ENCODE measurements around the gene AGAP2.

AGAP2 gene

GRCh38 chr12:57752668-57753000 is 14.1 kb upstream of the AGAP2 start:
- DNase-seq (ENCODE audit: low read depth) = no peak

GRCh38 chr12:57751788-57752667 is 13.5 kb upstream of the AGAP2 start, which contains the start of gene CDK4:
CDK4 (minus strand) TSS chr12:57752310; CDS start chr12:57751717, 593 bp downstream.
- peak; percentile 99 for DNase-seq (ENCODE audit: low read depth)

DNA sequence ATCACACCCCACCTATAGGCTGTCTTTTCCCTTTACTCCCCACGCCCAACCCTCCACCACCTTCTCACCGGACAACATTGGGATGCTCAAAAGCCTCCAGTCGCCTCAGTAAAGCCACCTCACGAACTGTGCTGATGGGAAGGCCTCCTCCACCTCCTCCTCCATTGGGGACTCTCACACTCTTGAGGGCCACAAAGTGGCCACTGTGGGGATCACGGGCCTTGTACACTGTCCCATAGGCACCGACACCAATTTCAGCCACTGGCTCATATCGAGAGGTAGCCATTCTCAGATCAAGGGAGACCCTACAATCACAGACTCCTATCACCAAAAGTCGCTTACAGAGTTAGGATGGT is 12.9 kb upstream of the AGAP2 start:
- DNase-seq (ENCODE audit: low read depth) = no peak

DNA sequence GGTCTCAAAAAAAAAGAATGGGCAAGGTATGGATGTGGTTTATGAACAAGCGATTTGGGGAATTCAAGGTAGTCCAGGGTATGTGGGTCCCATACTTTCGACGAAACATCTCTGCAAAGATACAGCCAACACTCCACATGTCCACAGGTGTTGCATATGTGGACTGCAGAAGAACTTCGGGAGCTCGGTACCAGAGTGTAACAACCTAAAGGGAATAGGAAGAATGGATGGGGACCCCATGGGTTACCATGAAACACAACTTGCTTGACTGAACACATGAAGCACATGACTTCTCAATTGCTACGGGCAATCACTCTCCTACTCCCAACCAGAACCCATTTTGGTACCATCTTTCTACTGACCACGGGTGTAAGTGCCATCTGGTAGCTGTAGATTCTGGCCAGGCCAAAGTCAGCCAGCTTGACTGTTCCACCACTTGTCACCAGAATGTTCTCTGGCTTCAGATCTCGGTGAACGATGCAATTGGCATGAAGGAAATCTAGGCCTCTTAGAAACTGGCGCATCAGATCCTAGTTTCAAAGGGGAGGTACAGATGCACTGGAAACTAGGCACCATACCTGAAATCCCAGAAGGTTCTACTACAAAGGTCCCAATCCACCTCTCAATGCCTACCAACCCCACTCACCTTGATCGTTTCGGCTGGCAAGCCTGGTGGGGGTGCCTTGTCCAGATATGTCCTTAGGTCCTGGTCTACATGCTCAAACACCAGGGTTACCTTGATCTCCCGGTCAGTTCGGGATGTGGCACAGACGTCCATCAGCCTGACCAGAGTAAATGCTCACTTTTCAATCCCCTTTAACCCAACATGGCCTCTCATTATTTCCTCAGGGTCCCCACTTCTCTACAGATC is 12.3 kb upstream of the AGAP2 start:
- no peak for DNase-seq (ENCODE audit: low read depth)

GRCh38 chr12:57749061-57749460 is 10.5 kb upstream of the AGAP2 start:
- no peak for DNase-seq (ENCODE audit: low read depth)

DNA sequence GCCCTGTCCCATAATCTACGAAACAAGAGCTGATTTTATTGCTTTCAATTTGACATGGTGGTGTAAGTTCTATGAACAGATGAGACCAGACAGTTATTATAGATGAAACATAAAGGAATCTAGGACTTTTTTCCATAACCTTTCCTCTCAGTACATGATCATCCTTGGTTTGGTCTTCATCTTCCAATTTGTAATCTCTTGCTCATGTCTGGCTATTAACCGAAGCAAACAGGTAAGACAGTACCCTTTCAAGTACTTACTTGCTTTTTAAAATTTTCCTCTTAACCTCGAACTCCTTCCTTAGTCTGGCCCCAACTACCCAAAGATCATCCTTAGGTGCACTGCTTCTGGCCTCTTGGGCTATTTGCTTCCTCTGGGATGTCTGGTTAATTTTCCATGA is 7.5 kb upstream of the AGAP2 start:
- no peak for DNase-seq (ENCODE audit: low read depth)

- DNase-seq (ENCODE audit: low read depth) = no peak
Observed at GRCh38 chr12:57745485-57745881, 6.9 kb upstream of the AGAP2 start.

- DNase-seq (ENCODE audit: low read depth) = peak; percentile 93
Observed at GRCh38 chr12:57744777-57745484, 6.4 kb upstream of the AGAP2 start, which contains the start of gene TSPAN31. TSPAN31 (plus strand) TSS chr12:57745039; CDS start chr12:57745155, 116 bp downstream.

DNA sequence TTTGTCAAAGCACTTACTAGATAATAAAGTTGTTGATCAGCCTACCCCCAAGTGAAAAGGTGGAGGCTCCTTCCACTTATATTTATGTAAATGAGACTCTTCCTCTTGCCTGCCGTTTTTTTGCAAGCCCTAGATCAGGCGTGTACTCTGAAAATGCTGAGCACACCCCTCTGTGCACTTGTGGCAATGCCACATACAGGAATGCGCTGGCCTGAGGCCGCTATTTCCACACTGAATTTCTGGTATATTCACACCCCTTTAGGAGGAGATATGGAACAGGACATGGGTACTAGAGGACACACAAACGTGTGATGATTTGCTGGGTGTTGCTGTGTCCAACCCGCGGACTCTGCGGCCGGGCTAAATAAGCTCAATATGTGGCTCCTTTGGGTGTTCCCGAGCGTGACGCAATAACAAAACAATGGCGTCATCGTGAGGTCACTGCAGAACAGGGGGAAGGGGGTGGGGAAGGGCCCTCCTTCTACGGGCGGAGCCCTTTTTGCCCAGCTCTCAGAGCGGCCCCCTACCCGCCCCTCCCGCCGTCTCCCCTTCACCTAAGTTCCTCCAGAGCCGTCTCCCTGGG is 5.7 kb upstream of the AGAP2 start:
- DNase-seq (ENCODE audit: low read depth) = peak; percentile 26

DNA sequence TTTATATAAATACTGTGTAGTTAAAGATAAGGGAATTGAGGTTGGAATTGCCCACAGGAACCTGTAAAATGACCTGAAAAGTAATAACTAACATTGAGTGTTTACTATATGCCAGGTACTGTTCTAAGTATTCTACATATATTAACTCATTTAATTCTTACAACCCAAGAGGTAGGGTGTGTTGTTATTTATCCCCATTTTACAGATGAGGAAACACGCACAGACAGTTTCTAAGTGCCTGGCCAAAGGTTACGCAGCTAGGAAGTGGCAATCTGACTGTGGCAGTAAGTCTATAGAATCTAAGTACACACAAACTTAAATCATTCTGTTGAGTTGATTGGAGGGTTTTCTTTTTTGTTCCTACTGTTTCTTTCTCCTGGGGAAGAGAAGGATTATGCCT is 5.2 kb upstream of the AGAP2 start:
- no peak for DNase-seq (ENCODE audit: low read depth)

GRCh38 chr12:57741844-57742738 is 3.5 kb upstream of the AGAP2 start:
- DNase-seq (ENCODE audit: low read depth) = no peak

- DNase-seq (ENCODE audit: low read depth) = no peak
Observed at GRCh38 chr12:57741413-57741789, 2.9 kb upstream of the AGAP2 start.

DNA sequence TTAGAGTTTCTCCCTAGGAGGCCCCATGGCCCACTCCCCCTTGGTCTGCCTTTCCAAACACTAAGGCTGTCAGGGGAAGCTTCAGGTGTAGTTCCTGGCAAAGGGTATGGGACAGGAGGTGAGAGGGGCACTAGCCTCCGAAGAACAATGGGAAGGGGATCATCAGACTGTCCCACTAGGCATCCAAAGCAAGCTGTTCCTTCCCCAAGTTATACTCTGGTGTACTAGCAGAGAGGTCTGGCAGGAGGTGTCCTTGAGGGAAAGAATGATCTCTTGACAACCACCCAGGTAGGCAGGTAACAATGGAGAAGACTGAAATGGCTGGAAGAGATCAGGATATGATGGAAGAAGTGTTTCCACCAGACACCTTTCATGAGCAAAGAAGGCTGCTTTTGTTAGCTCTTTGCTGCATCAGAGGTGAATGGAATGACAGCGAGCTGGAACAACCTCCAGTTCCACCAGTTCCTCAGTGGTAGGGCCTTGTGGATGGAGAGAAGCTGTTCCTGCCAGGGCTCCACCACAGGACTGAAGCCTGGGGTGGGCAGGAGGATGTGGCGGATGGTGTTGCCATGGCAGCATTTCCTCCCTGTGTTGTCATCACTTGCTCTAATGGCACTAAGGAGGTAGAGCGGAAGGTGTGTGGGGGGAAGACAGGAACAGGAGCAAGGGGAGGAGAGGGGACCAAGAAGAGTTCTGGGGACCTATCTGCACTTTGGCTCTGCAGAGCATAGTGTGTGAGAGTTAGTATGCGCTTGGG is 2.3 kb upstream of the AGAP2 start:
- DNase-seq (ENCODE audit: low read depth) = no peak

DNA sequence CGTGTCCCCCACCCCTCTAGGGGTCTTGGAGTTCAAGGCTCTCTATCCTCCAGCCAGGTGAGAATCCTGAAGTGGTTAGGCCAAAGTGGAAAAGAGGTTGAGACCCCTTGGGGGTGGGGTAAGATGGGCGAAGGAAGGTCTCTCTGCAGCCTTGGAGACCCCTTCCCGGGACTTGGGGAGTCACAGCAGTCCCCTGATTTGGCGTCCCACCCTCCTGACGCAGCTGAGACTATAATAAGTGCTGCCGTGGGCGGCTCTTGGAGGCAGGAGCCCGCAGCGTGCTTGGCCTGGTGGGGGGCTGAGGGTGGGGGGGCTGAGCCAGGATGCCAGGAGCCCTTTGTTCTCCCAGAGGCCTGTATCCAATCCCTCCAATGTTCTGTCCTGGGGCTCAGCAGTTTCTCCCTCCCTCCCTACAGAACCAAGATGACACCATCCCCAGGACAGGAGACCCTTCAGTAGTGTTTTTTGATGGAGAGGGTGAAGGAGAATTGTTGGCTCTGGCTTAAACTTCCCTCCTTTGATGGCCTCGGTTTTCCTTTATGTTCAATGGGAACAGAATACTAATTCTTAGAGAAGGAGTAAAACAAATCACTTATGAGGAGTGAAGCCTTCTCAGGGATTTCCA is 1.5 kb upstream of the AGAP2 start:
- no peak for DNase-seq (ENCODE audit: low read depth)

DNA sequence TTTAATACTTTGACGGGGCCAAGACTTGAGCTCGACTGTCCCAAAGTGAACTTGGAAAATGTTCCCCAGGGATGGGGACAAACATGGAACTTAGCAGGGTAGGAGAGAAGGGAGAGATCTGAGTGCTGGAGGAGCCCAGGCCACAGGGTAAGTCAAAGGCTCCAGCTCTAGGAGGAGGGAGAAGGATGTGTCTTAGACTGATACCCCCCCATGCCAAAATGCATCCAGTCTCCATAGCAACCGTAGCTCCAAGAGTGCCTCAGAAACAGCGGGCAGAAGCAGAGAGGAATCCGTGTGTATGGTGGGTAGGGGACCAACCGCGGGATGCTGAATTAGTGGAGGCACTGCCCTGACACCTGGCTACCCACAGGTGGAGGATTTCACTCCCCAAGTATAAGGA is 845 bp upstream of the AGAP2 start:
- DNase-seq (ENCODE audit: low read depth) = no peak

DNA sequence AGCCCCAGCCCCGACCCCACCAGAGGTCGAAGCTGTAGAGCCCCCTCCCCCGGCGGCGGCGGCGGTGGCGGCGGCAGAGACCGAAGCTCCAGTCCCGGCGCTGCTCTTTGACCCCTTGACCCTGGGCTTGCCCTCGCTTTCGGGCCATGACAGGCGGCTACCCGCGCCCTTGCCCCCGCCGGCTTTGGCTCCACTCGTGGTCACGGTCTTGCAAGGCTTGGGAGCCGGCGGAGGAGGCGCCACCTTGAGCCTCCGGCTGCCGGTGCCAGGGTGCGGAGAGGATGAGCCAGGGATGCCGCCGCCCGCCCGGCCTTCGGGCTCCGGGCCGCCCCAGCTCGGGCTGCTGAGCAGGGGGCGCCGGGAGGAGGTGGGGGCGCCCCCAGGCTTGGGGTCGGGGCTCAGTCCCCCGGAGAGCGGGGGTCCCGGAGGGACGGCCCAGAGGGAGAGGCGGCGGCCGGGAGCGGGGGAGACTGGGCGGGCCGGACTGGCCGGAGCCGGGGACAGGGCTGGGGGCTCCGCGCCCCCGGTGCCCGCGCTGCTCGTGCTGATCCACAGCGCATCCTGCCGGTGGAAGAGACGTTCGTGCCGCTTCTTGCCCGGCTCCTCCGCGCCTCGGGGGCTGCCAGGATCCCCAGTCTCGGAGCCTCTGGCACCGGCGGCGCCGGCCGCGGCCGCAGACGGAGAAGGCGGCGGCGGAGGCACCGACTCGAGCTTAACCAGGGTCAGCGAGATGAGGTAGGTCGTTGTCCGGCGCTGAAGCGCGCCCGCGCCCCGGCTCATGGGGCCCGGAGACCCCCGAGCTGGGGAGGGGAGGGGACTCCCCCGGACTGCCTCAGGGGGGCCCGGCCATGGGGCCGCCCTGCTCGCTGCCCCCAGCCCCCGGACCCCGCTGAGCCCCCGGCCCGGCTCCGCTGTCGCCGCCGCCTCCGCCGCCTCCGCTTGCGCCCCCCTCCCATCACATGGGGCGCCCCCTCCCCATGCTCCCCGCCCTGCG is 778 bp downstream of the AGAP2 start:
- DNase-seq (ENCODE audit: low read depth) = no peak

DNA sequence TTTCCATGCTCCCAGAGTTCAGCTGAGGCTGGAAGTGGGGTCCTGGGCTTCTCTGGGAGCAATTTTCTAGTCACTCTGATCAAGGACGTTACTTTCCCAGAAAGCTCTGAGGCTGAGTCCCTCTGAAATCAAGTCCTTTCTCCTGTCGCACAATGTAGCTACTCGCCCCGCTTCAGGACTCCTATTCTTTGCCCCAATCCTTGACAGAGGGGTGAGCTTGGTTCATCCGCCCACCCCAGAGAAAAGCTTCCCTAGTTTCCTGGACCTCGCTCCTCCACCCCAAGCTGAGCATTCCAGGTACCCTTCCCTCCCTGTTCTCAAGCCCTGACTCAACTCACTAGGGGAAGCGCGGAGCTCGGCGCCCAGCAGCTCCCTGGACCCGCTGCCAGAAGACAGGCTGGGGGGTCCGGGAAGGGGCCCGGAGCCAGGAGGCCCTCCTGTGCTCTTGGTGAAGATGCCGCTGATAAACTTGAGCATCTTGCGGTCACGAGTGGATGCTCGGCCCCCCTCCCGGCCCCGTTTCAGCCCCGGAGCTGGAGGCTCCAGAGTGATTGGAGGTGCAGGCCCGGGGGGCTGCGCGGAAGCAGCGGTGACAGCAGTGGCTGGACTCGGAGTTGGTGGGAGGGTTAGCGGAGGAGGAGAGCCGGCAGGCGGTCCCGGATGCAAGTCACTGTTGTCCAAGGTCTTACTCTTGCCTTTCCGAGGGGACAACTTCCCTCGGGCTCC is 1.6 kb downstream of the AGAP2 start:
- no peak for DNase-seq (ENCODE audit: low read depth)
